Adrenal gland (tissue), 12 donors: ENCODE results near the gene KDM1B. TPM values are rescaled to one million over a fixed set of nuclear protein-coding genes. Genes with fewer than 3 reads are reported as not detected.

ENCODE experiments used
- DNase-seq, 7 donors: peaks; one replicate each; pipeline ENCODE4 v3.0.0-alpha.2; 2019 to 2020
- H3K27ac ChIP-seq, 5 donors: fragments of 200-600 bp; sonication (generic) in 4 of 5; 1 replicate in 3 of 5; 2 replicates in 2 of 5; pipeline versions ENCODE4 v1.5.1 to v1.8.0; 2016 to 2020; ENCODE audit warnings: mild to moderate bottlenecking in 1 of 5
- H3K27me3 ChIP-seq: fragments of 200-600 bp; 2 replicates; pipeline ENCODE4 v1.8.0; 2021
- H3K36me3 ChIP-seq, 2 donors: fragments of 200-600 bp; replicated peaks in 1 of 2; 1 replicate in 1 of 2; 2 replicates in 1 of 2; pipeline versions ENCODE4 v1.5.1 to v1.8.0; 2018 to 2022
- H3K4me1 ChIP-seq, 2 donors: fragments of 200-600 bp; replicated peaks in 1 of 2; 1 replicate in 1 of 2; 2 replicates in 1 of 2; pipeline versions ENCODE4 v1.5.1 to v1.8.0; 2018 to 2021
- H3K4me3 ChIP-seq, 4 donors: fragments of 200-600 bp; sonication (generic) in 3 of 4; one replicate each; pipeline ENCODE4 v1.5.1; 2016 to 2018
- H3K9me3 ChIP-seq, 3 donors: fragments of 200-600 bp; sonication (generic) in 1 of 3; replicated peaks in 1 of 3; 1 replicate in 2 of 3; 2 replicates in 1 of 3; pipeline versions ENCODE4 v1.5.1 to v1.8.0; 2016 to 2021
- CTCF ChIP-seq, 6 experiments: fragments of 450-650 bp in 4 of 6; fragments of 200-600 bp in 2 of 6; sonication (generic) in 1 of 6; IDR thresholded peaks; 1 replicate in 5 of 6; 2 replicates in 1 of 6; pipeline versions ENCODE4 v1.5.1 to v1.8.0; 2016 to 2021; ENCODE audit warnings: antibody characterized with exemption in 6 of 6, mild to moderate bottlenecking in 2 of 6, moderate library complexity in 1 of 6
- POLR2A ChIP-seq, 2 donors: fragments of 450-650 bp; IDR thresholded peaks; one replicate each; pipeline ENCODE4 v1.6.1; 2017; ENCODE audit warnings: antibody characterized with exemption in 2 of 2, mild to moderate bottlenecking in 2 of 2, moderate library complexity in 1 of 2
- WGBS, 4 donors: extraction: QIAGEN DNeasy Blood & Tissue Kit in 2 of 4; methylation state at CpG; one replicate each; pipeline versions ENCODE4 v1.1.5 to v1.1.7; 2013 to 2017; 5-methylcytosine and 5-hydroxymethylcytosine counted together
- intact Hi-C, 2 donors: fragments of 100-400 bp; cut with DNase I; formaldehyde crosslinking; loops; one replicate each; pipeline versions ENCODE4 v1.14.1 to v1.15.0; 2022 to 2023
- polyA plus RNA-seq, 3 donors: library from polyadenylated mRNA; stranded (reverse); fragments of 200-250 nt in 2 of 3; fragments of 350-450 nt in 1 of 3; fragmentation: Illumina TruSeq in 1 of 3; extraction: RNeasy Lipid Tissue Mini Kit (QIAGEN cat#74804) in 1 of 3; gene quantifications; one replicate each; pipeline ENCODE4 v1.2.3, GENCODE V29; 2013 to 2014
- total RNA-seq, 9 donors: library from RNA; depleted of rRNA in 4 of 9; stranded (reverse); fragments of >200 nt in 4 of 9; fragments of 120-200 nt in 1 of 9; fragmentation: NEBNext Ultra II Directional in 1 of 9; extraction: Animal tissue kit (Norgen Biotek cat#: 25700) in 1 of 9; gene quantifications; one replicate each; pipeline versions ENCODE4 v1.1.0 to v1.2.4, GENCODE V29; 2013 to 2023
- donor health status: healthy with polysubstance abuse.
- donor health status: Bipolar disorder and iron deficiency.
- donor health status: DM: yes; HTN: yes; CAD: no.
- donor health status: DM: no; HTN: no; CAD: no.
- donor health status: DM: no; HTN: no; CAD: no.
- donor health status: DM: yes; HTN: yes; CAD: no.

Gene KDM1B
- total and polyA plus RNA-seq, 12 donors = 1.8 to 36.0 (median 18.4) TPM

GRCh38 chr6:18183766-18184165, 28.5 kb downstream of the KDM1B start:
- 59 to 71% (median 67%) methylated on average over 4 of the region's 4 CpGs for WGBS, 4 donors
- H3K4me1 ChIP-seq = no peaks in the 10 kb centered on the region
- peak in 1 of 7 donors; percentile 19 for DNase-seq
- H3K36me3 ChIP-seq = no peaks in the 10 kb centered on the region
- no peak overlapping the region for H3K4me3 ChIP-seq
- H3K9me3 ChIP-seq = no peaks in the 10 kb centered on the region
- H3K27me3 ChIP-seq = no peaks in the 10 kb centered on the region
- TF ChIP-seq CTCF (IDR thresholded peaks at IDR 0.05) (no peak), POLR2A (IDR thresholded peaks at IDR 0.05) (no peak)
- intact Hi-C loops = no loop called here
- no peak overlapping the region for H3K27ac ChIP-seq

- Histone ChIP-seq H3K9me3 (no peaks in the 10 kb centered on the region), H3K4me1 (no peaks in the 10 kb centered on the region), H3K27ac (no peak overlapping the region), H3K27me3 (no peaks in the 10 kb centered on the region), H3K4me3 (no peak overlapping the region), H3K36me3 (no peaks in the 10 kb centered on the region)
- no peak for TF ChIP-seq CTCF (IDR thresholded peaks at IDR 0.05)
- no peak for TF ChIP-seq POLR2A (IDR thresholded peaks at IDR 0.05)
- WGBS, 4 donors = 71 to 88% (median 76%) methylated on average over 1 of the region's 1 CpG
- DNase-seq = no peak
- intact Hi-C loops = no loop called here
These were observed 30.4 kb downstream of the KDM1B start for GRCh38 chr6:18185624-18186023.

GRCh38 chr6:18186033-18186432, 30.8 kb downstream of the KDM1B start:
- TF ChIP-seq CTCF (IDR thresholded peaks at IDR 0.05) (no peak), POLR2A (IDR thresholded peaks at IDR 0.05) (no peak)
- Histone ChIP-seq H3K4me1 (no peaks in the 10 kb centered on the region), H3K27ac (no peak overlapping the region), H3K27me3 (no peaks in the 10 kb centered on the region), H3K36me3 (no peaks in the 10 kb centered on the region), H3K4me3 (no peak overlapping the region), H3K9me3 (no peaks in the 10 kb centered on the region)
- intact Hi-C loops = no loop called here
- no peak for DNase-seq
- 49 to 58% (median 52%) methylated on average over 2 of the region's 2 CpGs for WGBS, 4 donors

- Histone ChIP-seq H3K36me3 (no peaks in the 10 kb centered on the region), H3K27ac (no peak overlapping the region), H3K9me3 (no peaks in the 10 kb centered on the region), H3K4me1 (no peaks in the 10 kb centered on the region), H3K4me3 (no peak overlapping the region), H3K27me3 (no peaks in the 10 kb centered on the region)
- intact Hi-C loops = no loop called here
- 79 to 90% (median 84%) methylated on average over 4 of the region's 4 CpGs for WGBS, 4 donors
- DNase-seq = no peak
- TF ChIP-seq CTCF (IDR thresholded peaks at IDR 0.05) (no peak), POLR2A (IDR thresholded peaks at IDR 0.05) (no peak)
These were observed 31.5 kb downstream of the KDM1B start for GRCh38 chr6:18186540-18187250.
